ENCODE measurements around the gene FARP2.

GRCh38 chr2:241330616-241330981 is 25.5 kb upstream of the FARP2 start:
- TF ChIP-seq CEBPB (IDR thresholded peaks at IDR 0.05): no peak
- TF ChIP-seq CREB1 (IDR thresholded peaks at IDR 0.05; ENCODE audit: low read depth): no peak
- TF ChIP-seq FOXM1 (IDR thresholded peaks at IDR 0.05; ENCODE audit: borderline replicate concordance, low read depth): no peak
- TF ChIP-seq EP300 (IDR thresholded peaks at IDR 0.05; ENCODE audit: borderline replicate concordance): no peak
- TF ChIP-seq EGR1 (IDR thresholded peaks at IDR 0.05): no peak
- TF ChIP-seq TEAD4 (IDR thresholded peaks at IDR 0.05): no peak
- TF ChIP-seq YY1 (IDR thresholded peaks at IDR 0.05; ENCODE audit: low read depth): no peak
- no peak for TF ChIP-seq REST (IDR thresholded peaks at IDR 0.05; ENCODE audit: low read depth)
- TF ChIP-seq TAF1 (IDR thresholded peaks at IDR 0.05; ENCODE audit: low read depth): no peak
- TF ChIP-seq MAX (IDR thresholded peaks at IDR 0.05): no peak
- no peak for TF ChIP-seq ZBTB7A (IDR thresholded peaks at IDR 0.05; ENCODE audit: low read depth)
- TF ChIP-seq NFIC (IDR thresholded peaks at IDR 0.05): no peak

Data from Ishikawa (cell line).